HCT116 (cell line): ENCODE data around the gene RBPJ.

Experiments used
- EZH2 ChIP-seq: fragments of 200-600 bp; sonication (generic); IDR thresholded peaks from 2 replicates; pipeline ENCODE4 v1.6.1; 2017; ENCODE audit warnings: antibody characterized with exemption, mixed run types
- RAD21 ChIP-seq: IDR thresholded peaks from 2 replicates; pipeline ENCODE4 v1.6.1; 2012; ENCODE audit warnings: low read depth, mild to moderate bottlenecking
- TF ChIP-seq, protein P1 (sequence below): IDR thresholded peaks from 2 replicates; pipeline ENCODE4 v1.6.1; 2011; ENCODE audit warnings: mild to moderate bottlenecking, low read length, moderate library complexity; ENCODE audit not compliant: insufficient replicate concordance; ENCODE audit errors: extremely low read depth
- TF ChIP-seq, protein P2 (sequence below), 3 experiments: fragments of 200-600 bp in 1 of 3; sonication (generic) in 1 of 3; IDR thresholded peaks in 2 of 3; conservative IDR thresholded peaks in 1 of 3; 2 replicates each; pipeline ENCODE4 v1.5.1; 2012 to 2017; ENCODE audit warnings: low read depth in 2 of 3, low read length in 2 of 3, antibody characterized with exemption in 1 of 3, borderline replicate concordance in 1 of 3, control low read depth in 1 of 3, mild to moderate bottlenecking in 1 of 3, mixed read lengths in 1 of 3, mixed run types in 1 of 3, moderate library complexity in 1 of 3; ENCODE audit not compliant: insufficient read depth in 1 of 3

- TF ChIP-seq EZH2 (no peak), RAD21 (no peak)
- TF ChIP-seq, protein P1, sequence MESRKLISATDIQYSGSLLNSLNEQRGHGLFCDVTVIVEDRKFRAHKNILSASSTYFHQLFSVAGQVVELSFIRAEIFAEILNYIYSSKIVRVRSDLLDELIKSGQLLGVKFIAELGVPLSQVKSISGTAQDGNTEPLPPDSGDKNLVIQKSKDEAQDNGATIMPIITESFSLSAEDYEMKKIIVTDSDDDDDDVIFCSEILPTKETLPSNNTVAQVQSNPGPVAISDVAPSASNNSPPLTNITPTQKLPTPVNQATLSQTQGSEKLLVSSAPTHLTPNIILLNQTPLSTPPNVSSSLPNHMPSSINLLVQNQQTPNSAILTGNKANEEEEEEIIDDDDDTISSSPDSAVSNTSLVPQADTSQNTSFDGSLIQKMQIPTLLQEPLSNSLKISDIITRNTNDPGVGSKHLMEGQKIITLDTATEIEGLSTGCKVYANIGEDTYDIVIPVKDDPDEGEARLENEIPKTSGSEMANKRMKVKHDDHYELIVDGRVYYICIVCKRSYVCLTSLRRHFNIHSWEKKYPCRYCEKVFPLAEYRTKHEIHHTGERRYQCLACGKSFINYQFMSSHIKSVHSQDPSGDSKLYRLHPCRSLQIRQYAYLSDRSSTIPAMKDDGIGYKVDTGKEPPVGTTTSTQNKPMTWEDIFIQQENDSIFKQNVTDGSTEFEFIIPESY: no peak
- TF ChIP-seq, protein P2, sequence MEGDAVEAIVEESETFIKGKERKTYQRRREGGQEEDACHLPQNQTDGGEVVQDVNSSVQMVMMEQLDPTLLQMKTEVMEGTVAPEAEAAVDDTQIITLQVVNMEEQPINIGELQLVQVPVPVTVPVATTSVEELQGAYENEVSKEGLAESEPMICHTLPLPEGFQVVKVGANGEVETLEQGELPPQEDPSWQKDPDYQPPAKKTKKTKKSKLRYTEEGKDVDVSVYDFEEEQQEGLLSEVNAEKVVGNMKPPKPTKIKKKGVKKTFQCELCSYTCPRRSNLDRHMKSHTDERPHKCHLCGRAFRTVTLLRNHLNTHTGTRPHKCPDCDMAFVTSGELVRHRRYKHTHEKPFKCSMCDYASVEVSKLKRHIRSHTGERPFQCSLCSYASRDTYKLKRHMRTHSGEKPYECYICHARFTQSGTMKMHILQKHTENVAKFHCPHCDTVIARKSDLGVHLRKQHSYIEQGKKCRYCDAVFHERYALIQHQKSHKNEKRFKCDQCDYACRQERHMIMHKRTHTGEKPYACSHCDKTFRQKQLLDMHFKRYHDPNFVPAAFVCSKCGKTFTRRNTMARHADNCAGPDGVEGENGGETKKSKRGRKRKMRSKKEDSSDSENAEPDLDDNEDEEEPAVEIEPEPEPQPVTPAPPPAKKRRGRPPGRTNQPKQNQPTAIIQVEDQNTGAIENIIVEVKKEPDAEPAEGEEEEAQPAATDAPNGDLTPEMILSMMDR (IDR thresholded peaks at IDR 0.05 in 2 of 3, conservative IDR thresholded peaks at IDR 0.05 in 1 of 3; ENCODE audit: borderline replicate concordance in 1 of 3, insufficient read depth in 1 of 3, low read depth in 2 of 3, low read length in 2 of 3): no peak
These were observed 59.0 kb downstream of the RBPJ start for GRCh38 chr4:26379837-26380236.
